Islet of Langerhans (tissue), 1 donor: Measurements from ENCODE around the gene NFASC.

ENCODE experiments used
- FAIRE-seq: peaks from one replicate; lab custom pipeline; 2011; peaks lifted over from hg19 to GRCh38; lab: Jason Lieb, UNC

The NFASC gene

GRCh38 chr1:204928671-204929486 lies 58.2 kb downstream of the NFASC start:
- no peak for FAIRE-seq

GRCh38 chr1:204929487-204930154 lies 59.0 kb downstream of the NFASC start:
- no peak for FAIRE-seq

GRCh38 chr1:204930155-204930523 lies 59.5 kb downstream of the NFASC start:
- FAIRE-seq = no peak

- no peak for FAIRE-seq
Observed at GRCh38 chr1:204931313-204931712, 60.7 kb downstream of the NFASC start.

- no peak for FAIRE-seq
Observed at GRCh38 chr1:204931768-204932572, 61.3 kb downstream of the NFASC start.

GRCh38 chr1:204932573-204932909 lies 61.9 kb downstream of the NFASC start:
- no peak for FAIRE-seq

- FAIRE-seq = no peak
Observed at GRCh38 chr1:204935155-204935554, 64.5 kb downstream of the NFASC start.

- no peak for FAIRE-seq
Observed at GRCh38 chr1:204936765-204937164, 66.1 kb downstream of the NFASC start.

- no peak for FAIRE-seq
Observed at GRCh38 chr1:204937901-204938300, 67.2 kb downstream of the NFASC start.

- no peak for FAIRE-seq
Observed at GRCh38 chr1:204940591-204940990, 69.9 kb downstream of the NFASC start.

GRCh38 chr1:204941421-204942338 lies 71.0 kb downstream of the NFASC start:
- peak; percentile 82 for FAIRE-seq

GRCh38 chr1:204943495-204943894 lies 72.8 kb downstream of the NFASC start:
- FAIRE-seq = no peak

GRCh38 chr1:204944662-204945061 lies 74.0 kb downstream of the NFASC start:
- FAIRE-seq = no peak

- no peak for FAIRE-seq
Observed at GRCh38 chr1:204945565-204945977, 74.9 kb downstream of the NFASC start.

GRCh38 chr1:204946640-204947039 lies 76.0 kb downstream of the NFASC start:
- no peak for FAIRE-seq

GRCh38 chr1:204947338-204947737 lies 76.7 kb downstream of the NFASC start:
- FAIRE-seq = no peak

- no peak for FAIRE-seq
Observed at GRCh38 chr1:204947747-204948146, 77.1 kb downstream of the NFASC start.

GRCh38 chr1:204950353-204951001 lies 79.8 kb downstream of the NFASC start:
- FAIRE-seq = no peak

GRCh38 chr1:204958317-204959307 lies 88.0 kb downstream of the NFASC start:
- no peak for FAIRE-seq

GRCh38 chr1:204959374-204959773 lies 88.7 kb downstream of the NFASC start:
- FAIRE-seq = no peak
